ENCODE data around the gene PSMB7.

Gene PSMB7

GRCh38 chr9:124394167-124394566, 21.1 kb downstream of the PSMB7 start:
- Histone ChIP-seq H3K36me3 (ENCODE audit: low read length) (no peaks in the 10 kb centered on the region; the same call in 1 of the 2 replicates), H3K9me3 (ENCODE audit: insufficient read depth, low read length) (no peaks in the 10 kb centered on the region), H3F3A (ENCODE audit: insufficient read depth) (no peaks in the 10 kb centered on the region), H3K9me2 (replicated peaks; ENCODE audit: insufficient read depth, low read length) (no peaks in the 10 kb centered on the region), H2AFZ (ENCODE audit: low read depth, low read length, severe bottlenecking) (no peak overlapping the region), H3K9ac (ENCODE audit: low read length) (no peak overlapping the region), H3K4me2 (ENCODE audit: low read depth, low read length, poor library complexity, severe bottlenecking) (no peak overlapping the region), H4K20me1 (ENCODE audit: low read depth, low read length) (peaks cover 2% of the 10 kb centered on the region; the same call in 1 of the 2 replicates), H3K4me3 (ENCODE audit: insufficient read depth, low read length, poor library complexity, severe bottlenecking) (no peak overlapping the region), H3K27ac (ENCODE audit: low read depth, low read length) (no peak overlapping the region), H3K27me3 (ENCODE audit: low read length) (no peaks in the 10 kb centered on the region), H3K79me2 (ENCODE audit: insufficient read depth, low read length) (peaks cover 46% of the 10 kb centered on the region)
- no peak for TF ChIP-seq EZH2phosphoT487 (conservative IDR thresholded peaks at IDR 0.05; ENCODE audit: low read length)

GRCh38 chr9:124392871-124393460, 22.3 kb downstream of the PSMB7 start:
- Histone ChIP-seq H3K27me3 (ENCODE audit: low read length) (no peaks in the 10 kb centered on the region), H3F3A (ENCODE audit: insufficient read depth) (peaks cover 2% of the 10 kb centered on the region; the same call in 1 of the 2 replicates), H3K4me3 (ENCODE audit: insufficient read depth, low read length, poor library complexity, severe bottlenecking) (no peak overlapping the region), H3K4me2 (ENCODE audit: low read depth, low read length, poor library complexity, severe bottlenecking) (no peak overlapping the region), H3K9me2 (replicated peaks; ENCODE audit: insufficient read depth, low read length) (no peaks in the 10 kb centered on the region), H3K36me3 (ENCODE audit: low read length) (no peaks in the 10 kb centered on the region; the same call in 1 of the 2 replicates), H3K79me2 (ENCODE audit: insufficient read depth, low read length) (peaks cover 58% of the 10 kb centered on the region), H3K9ac (ENCODE audit: low read length) (no peak overlapping the region), H3K9me3 (ENCODE audit: insufficient read depth, low read length) (no peaks in the 10 kb centered on the region), H2AFZ (ENCODE audit: low read depth, low read length, severe bottlenecking) (no peak overlapping the region), H3K27ac (ENCODE audit: low read depth, low read length) (no peak overlapping the region), H4K20me1 (ENCODE audit: low read depth, low read length) (peaks cover 2% of the 10 kb centered on the region; the same call in 1 of the 2 replicates)
- TF ChIP-seq EZH2phosphoT487 (conservative IDR thresholded peaks at IDR 0.05; ENCODE audit: low read length), result no peak
- no peak for TF ChIP-seq CTCF (IDR thresholded peaks at IDR 0.05; ENCODE audit: insufficient read depth, low read length, poor library complexity, severe bottlenecking)

- Histone ChIP-seq H3K79me2 (ENCODE audit: insufficient read depth, low read length) (peaks cover 61% of the 10 kb centered on the region), H3K9ac (ENCODE audit: low read length) (no peak overlapping the region), H3K9me2 (replicated peaks; ENCODE audit: insufficient read depth, low read length) (no peaks in the 10 kb centered on the region), H3K27ac (ENCODE audit: low read depth, low read length) (no peak overlapping the region), H3F3A (ENCODE audit: insufficient read depth) (peaks cover 5% of the 10 kb centered on the region; the same call in 1 of the 2 replicates), H3K36me3 (ENCODE audit: low read length) (no peaks in the 10 kb centered on the region; the same call in 1 of the 2 replicates), H3K9me3 (ENCODE audit: insufficient read depth, low read length) (no peaks in the 10 kb centered on the region), H3K27me3 (ENCODE audit: low read length) (no peaks in the 10 kb centered on the region), H3K4me2 (ENCODE audit: low read depth, low read length, poor library complexity, severe bottlenecking) (no peak overlapping the region), H2AFZ (ENCODE audit: low read depth, low read length, severe bottlenecking) (no peak overlapping the region), H3K4me3 (ENCODE audit: insufficient read depth, low read length, poor library complexity, severe bottlenecking) (no peak overlapping the region), H4K20me1 (ENCODE audit: low read depth, low read length) (peaks cover 2% of the 10 kb centered on the region; the same call in 1 of the 2 replicates)
- TF ChIP-seq EZH2phosphoT487 (conservative IDR thresholded peaks at IDR 0.05; ENCODE audit: low read length) (no peak), CTCF (IDR thresholded peaks at IDR 0.05; ENCODE audit: insufficient read depth, low read length, poor library complexity, severe bottlenecking) (no peak)
Measured at GRCh38 chr9:124392254-124392870, 22.9 kb downstream of the PSMB7 start.
